Measurements from ENCODE around the gene SEC22B. TPM values are rescaled to one million over a fixed set of nuclear protein-coding genes. Genes with fewer than 3 reads are reported as not detected.
"Not testable (repeated sequence)": the region's sequence is repeated elsewhere in the genome, so short reads cannot be mapped to it uniquely, and the experiment has no call there.

SEC22B gene
- polyA plus RNA-seq (2013, experiment 1 of 2; ENCODE audit: insufficient read length), result 25.7 TPM
- 32.0 TPM for polyA plus RNA-seq (2013, experiment 2 of 2; ENCODE audit: insufficient read length)

DNA sequence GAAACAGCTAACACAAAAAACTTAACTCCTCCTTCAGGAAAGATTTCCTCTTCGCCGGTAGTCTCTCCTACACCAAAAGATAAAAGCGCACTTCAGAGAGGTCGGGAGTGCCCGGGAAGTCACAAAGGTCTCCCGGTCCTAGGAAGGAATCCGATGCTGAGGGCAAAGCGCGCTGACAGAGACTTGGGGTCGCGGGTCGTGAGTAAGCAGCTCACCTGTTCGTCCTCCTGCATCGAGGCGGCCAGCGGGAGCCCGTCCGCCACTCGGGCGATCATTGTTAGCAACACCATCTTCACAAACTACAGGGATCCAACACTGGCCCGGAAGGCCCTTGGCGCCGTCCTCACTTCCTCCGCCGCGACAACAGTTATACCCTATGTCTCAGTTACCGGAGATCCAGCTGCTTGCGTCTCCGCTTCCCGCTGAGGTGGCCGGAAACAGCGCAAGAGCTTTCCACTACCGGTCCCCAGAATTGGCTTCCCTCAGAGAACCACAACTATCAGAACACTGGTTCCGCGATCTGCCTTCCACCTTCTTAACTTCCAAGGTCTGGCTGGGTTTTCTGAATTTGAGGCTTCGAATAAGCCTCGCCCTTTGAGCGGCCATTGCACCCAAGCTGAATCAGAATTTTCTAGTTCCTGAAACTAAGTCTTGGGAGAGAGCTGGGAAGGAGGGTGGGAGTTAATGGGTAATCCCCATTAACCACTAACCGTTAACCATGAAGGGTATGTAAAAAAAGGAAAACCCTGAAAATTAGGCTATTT, at the start of gene SEC22B:
TSS of gene SEC22B (minus strand) at position 429 of the 764 bp plus-strand sequence. CDS start at position 290, 139 bp downstream.
- DNase-seq, result peak; percentile 96

DNA sequence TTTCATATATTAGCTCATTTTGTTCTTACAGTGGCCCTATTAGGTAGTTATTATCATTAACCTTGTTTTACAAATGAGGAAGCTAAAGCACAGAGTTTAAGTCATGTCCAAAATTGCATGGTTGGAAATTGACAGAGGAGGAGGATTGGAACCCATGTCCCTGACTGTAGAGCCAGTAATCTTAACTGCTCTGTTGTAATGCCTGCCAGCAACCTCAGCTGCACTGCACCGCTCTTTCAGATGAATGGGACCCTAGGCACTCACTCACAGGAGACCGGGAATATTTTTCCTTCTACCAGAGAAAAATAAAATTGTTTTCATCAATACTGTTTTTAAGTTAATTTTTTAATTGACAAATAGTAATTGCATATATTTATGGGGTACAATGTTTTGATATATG, 41.6 kb upstream of the SEC22B start:
- not testable (repeated sequence) for DNase-seq

DNA sequence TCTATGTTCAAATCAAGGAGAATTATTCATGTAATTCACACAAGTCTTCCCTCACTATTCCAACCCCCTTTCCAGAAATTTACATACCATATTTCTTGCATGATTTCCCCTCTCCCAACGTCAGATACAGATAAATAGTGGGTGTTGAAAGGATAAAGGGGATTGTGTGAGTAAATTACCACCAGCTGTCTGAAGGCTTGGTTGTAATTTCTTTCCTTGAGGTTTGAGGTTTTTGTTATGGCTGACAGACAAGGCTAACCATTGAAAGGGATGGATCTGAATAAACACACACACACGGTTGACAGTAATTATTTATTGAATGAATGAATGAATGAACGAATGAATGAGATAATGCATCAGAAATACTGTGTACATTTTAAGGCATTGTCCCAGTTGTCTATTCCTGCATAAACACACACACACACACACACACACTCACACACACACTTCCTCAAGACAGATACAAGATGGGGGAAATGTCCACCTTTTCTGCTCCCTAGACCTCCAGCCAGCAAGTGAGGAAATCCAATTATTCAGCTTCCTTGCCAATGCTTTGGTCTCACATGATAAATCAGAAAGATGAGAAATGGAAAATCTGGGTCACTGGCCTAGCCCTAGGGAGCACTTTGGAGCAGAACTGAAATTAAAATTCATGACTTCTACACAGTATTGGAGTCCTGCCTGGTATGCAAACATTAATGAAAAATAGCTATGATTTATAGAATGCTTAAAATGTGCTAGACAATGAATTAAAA, 41.0 kb upstream of the SEC22B start:
- DNase-seq, result not testable (repeated sequence)

DNA sequence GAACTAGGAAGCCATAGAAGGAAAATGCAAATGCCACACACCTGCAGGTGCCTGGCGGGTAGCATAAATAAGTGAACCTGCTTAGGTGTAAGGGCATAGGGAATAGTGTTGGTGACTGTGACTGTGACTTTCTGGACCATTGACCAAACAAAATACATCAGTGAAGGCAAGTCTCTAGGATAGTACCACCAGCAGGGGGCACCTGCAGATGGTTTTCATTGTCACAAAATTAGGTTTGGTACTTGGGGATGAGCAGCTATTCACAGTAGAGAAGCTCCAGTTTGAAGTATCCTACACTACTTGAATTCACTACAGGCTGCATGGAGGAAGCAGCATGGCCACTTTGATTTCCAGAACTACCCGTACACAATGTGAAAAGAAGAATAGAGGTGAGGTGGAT, 37.3 kb upstream of the SEC22B start:
- DNase-seq, result not testable (repeated sequence)

DNA sequence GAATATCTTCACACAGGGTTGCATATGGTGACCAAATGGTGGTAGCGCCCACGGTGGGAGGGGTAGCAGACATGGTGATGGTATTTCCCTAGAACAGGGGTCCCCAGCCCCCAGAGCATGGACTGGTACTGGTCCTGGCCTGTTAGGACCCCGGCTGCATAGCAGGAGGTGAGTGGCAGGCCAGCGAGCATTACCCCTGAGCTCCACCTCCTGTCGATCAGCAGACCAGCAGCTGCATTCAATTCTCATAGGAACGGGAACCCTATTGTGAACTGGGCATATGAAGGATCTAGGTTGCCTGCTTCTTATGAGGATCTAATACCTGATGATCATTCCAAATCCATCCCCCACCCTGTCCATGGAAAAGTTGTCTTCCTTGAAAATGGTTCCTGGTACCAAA, 34.4 kb upstream of the SEC22B start:
- not testable (repeated sequence) for DNase-seq

DNA sequence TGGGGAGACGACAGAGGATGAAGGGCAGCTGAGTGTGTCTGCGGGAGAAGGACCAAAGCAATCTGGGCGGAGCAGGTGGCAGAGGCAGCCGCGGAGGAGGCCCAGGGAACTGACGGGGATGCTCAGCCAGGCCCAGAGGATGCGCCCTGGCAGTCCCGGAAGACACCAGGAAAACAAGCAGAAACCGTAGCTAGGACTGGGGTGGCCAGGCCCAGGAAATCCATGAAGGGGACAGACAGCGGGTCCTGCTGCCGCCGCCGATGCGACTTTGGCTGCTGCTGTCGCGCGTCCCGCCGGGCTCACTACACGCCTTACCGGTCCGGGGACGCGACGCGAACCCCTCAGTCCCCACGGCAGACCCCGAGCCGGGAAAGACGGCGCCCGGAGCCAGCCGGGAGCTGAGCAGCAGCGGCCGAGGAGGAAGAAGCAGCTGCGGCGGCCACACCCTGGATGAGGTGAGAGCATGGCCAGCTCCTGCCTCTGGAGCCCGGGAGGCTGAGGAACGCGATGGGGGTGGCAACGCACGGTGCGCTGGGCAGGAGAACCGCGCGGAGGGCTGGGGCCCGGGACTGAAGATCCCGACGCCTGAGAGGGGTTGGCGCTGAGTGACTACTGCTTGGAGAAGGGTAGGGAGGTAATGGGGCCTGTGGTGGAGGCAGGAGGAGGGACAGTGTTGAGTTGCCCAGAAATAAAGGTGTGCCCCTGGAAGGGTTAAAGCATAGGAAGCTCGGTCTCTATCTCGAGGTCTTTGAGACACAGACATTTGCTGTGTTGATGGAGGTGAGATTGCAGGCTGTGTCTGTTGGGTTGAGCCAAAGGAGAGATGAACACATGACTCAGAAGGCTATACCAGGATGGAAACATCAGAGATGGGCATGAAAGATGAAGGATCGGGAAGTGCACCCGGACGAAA, 20.8 kb upstream of the SEC22B start:
- not testable (repeated sequence) for DNase-seq

DNA sequence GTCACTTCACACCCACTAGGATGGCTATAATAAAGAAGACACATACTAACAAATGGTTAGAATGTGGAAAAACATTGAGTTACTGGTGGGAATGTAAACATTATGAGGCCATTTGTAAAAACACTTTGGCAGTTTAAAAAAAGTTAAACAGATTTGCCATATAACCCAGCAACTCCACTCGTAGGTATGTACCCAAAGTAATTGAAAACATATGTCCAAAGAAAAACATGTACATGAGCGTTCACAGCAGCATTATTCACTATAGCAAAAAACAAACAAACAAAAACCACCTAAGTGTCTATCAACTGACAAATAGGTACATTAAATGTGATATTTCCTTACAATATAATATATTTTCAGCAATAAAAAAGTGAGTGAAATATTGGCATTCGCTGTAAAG, 12.3 kb upstream of the SEC22B start:
- DNase-seq, result not testable (repeated sequence)

DNA sequence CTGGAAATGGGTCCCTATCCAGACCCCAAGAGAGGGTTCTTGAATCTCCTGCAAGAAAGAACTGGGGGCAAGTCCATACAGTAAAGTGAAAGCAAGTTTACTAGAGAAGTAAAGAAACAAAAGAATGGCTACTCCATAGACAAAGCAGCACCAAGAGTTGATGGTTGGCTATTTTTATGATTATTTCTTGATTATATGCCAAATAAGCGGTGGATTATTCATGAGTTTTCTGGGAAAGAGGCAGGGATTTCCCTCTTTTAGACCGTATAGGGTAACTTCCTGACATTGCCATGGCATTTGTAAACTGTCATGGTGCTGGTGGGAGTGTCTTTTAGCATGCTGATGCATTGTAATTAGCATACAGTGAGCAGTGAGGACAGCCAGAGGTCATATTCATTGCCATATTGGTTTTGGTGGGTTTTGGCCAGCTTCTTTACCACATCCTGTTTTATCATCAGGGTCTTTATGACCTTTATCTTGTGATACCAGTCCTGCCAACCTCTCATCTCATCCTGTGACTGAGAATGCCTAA, 5.9 kb upstream of the SEC22B start:
- DNase-seq, result not testable (repeated sequence)

DNA sequence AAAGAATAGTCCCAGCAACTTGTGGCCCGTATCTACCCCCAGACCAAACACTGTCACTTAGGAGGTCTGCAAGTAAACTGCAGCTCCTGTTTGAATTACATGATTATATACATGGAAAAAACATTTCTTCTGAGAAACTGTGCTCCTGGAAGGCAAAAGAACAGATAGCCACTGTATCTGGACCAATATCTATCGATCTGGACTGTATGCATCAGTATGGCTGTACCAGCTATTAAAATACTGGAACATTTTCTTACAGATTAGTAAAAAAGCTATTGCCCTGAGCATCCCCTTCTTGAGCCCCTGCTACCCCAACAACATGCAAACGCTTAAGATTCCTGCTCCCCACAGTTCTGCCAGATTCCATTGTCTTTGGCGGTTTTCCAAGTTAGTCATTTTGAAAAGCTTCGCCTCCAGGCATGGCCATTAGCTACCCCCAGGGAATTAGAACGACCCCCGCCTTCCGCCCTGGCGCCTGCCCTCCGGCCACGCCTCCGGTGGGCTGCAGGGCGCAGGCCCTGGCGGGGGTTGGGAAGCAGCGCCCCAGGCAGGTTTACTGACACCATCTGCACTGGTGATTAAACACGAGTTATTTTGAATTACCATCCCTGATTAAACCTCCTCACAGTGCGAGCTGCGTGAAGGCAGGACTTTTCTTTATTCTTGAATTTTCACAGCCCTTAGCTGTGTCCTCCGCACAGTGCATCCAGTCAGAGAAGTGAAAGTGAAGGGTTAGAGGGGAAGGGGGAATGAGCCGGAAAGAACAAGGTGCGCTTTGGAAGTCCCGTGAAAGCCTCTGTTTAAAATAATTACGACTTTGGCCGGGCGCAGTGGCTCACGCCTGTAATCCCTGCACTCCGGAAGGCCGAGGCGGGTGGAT, 3.7 kb upstream of the SEC22B start:
- DNase-seq, result peak; percentile 91

DNA sequence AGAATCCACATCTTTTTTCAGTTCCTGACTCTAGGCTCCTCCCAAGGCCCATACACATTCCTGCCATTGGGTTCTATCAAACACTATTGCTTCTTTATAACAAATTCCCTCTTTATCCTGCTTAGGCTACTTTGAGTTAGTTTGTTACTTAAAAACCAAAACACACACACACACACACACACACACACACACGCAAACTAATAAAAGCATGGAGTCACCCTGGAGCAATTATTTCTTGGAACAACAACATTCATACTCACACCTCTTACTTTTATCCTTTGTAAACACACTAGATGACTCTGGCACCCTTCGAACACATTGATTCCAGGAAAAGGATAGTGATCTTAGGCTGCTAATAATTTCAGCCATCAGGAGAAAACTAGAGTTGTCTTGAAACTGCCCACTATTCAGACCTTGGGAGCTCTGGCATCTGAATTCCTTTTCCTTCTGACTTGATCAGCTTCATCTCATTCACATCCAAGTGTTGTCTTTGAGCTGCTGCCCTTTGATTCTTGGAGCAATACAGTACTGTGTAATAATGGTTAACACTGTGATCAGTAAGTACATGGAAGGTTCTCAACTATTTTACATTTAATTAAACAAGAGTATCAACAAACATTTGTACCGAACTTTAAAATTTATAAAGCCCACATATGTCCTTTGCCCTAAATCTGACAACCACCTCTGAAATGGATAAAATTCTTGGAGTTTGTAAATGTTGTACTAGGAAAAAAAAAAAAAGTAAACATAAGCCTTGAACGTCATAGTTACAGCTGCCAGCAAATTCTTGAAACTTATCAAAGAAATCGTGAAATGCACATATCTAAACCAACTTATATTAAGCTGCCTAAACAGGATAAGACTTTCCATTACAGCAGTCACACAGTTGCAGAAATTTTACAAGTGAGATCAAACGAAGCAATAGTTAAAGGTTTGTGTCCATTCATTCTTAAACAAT, 2.8 kb upstream of the SEC22B start:
- DNase-seq, result peak; percentile 58

DNA sequence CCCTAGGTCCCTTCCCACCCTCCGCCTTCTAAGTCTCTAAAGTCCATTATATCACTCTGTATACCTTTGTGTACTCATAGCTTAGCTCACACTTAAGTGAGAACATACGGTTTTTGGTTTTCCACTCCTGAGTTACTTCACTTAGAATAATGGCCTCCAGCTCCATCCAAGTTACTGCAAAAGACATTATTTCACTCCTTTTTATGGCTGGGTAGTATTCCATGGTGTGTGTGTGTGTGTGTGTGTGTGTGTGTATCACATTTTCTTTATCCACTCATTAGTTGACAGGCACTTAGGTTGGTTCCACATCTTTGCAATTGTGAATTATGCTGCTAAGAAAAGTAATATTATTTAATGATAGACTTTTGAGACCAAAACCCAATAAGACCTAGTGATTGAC, 1.7 kb upstream of the SEC22B start:
- not testable (repeated sequence) for DNase-seq

DNA sequence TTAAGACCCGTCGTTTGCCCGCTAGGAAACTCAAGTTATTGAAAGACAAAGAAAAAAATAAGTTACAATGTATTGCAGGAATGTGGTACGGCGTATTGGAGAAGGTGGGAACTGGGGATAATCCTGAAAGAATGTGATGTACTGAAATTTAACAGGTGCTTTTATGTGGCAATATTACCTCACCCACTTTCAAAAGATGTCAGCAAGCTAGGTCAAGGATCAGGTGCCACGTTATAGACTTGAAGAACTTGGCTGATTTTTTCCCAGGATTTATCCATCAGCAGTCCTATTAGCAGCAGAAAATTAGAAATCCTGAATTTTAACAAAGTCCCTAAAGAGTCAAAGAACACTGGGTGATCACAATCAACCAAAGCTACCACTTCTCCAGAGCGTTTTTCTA, 632 bp downstream of the SEC22B start:
- DNase-seq, result not testable (repeated sequence)

DNA sequence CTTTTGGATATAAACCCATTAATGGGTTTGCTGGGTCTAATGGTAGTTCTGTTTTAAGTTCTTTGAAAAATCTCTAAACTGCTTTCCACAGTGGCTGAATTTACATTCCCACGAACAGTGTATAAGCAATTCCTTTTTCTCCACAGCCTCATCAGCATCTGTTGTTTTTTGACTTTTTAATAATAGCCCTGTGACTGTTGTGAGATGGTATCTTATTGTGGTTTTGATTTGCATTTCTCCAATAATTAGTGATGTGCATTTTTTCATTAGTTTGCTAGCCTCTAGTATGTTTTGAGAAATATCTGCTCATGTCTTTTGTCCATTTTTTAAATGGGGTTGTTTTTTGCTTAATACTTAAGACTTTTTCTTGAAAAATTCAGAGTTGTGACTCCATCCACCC, 11.6 kb downstream of the SEC22B start:
- DNase-seq, result not testable (repeated sequence)

DNA sequence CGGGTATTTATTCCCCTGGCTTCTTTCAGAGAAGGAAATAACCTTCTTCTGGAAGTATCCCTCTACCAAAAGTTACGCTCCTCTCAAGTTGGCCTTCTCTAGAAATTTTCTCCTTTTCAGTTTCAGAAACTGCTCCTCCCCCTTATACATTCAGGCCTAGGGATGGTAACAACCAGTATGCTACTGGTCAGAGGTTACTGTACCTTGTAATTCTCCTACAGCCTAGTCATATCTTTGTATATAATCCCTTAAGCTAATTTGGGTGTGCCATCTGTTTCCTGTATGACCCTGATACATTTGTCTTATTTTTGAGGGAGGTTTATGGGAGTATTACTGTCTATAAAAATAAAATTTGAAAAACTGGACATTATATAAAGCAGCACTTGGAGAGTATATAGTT, 14.3 kb downstream of the SEC22B start:
- not testable (repeated sequence) for DNase-seq

DNA sequence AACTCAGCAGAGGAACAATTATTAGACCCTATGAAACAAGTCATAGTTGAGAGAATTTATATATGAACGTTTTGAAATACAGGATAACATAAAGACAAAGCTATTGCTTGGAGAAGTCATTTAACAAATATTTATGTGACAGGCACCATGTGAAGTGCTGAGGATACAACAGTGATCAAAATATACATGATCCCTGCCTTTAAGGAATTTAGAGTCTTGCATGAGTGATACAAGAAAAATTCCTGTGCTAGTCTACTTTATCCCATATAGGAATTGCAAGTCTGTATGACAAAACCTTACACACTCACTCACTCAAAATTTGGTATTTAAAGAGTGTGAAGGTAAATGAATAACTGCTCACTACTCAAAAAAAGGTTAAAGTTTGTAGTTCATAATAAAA, 17.8 kb downstream of the SEC22B start:
- DNase-seq, result not testable (repeated sequence)

DNA sequence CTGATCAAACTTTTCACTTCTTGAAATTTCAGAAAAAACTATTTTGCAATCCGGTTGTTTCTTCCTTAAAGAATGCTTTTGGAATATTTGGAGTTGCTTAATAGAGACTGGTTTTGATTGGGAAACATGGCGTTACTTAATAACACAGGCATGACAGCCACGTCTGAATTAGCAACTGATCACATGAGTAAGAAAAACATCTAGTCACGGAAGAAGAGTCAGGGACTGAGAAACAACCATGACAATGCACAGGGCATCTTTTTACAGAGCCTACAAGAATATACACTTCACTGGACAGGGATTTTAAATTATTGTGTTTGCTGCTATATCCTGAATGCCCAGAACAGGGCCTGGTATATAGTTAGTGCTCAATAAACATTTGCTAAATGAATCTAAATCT, 18.2 kb downstream of the SEC22B start:
- DNase-seq, result not testable (repeated sequence)

DNA sequence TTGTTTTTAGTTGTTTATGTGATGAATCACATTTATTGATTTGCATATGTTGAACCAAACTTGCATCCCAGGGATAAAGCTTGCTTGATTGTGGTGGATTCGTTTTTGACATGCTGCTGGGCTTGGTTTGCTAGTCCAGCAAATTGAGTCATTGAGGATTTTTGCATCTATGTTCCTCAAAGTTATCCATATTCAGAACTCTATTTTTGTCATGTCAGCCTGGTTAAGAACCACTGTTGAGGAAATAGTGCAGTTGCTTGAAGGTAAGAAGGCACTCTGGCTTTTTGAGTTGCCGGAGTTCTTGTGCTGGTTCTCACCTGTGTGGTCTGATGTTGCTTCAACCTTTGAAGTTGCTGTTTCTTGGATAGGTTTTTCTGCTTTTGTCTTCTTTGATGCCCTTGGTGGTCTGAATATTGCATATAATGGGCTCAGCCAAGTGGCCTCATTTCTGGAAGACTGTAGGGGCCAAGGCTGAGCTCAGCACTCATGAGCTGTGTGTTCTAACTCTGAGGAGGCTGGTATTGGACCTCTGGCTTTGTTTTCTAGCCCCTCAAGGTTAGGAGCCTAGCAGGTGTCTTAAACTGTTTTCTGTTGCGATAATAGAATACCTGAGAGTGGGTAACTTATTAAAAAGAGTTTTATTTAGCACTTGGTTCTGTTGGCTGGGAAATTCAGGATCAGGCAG, 26.0 kb downstream of the SEC22B start:
- DNase-seq, result not testable (repeated sequence)

DNA sequence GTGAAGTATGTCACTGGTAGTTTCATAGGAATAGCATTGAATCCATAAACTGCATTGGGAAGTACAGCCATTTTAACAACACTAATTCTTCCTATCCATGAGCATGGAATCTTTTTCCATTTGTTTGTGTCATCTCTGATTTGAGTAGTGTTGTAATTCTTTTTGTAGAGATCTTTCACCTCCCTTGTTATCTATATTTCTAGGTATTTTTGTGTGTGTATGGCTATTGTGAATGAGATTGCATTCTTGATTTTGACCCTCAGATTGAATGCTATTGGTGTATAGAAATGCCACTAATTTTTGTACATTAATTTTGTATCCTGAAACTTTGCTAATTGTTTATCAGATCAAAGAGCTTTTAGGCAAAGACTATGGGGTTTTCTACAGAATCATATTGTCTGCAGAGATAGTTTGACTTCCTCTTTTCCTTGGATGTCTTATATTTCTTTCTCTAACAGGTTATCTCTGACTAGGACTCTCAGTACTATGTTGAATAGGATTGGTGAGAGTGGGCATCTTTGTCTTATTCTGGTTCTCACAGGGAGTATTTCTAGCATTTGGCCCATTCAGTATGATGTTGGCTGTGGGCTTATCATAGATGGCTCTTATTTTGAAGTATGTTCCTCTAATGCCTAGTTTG, 26.8 kb downstream of the SEC22B start:
- DNase-seq, result not testable (repeated sequence)

DNA sequence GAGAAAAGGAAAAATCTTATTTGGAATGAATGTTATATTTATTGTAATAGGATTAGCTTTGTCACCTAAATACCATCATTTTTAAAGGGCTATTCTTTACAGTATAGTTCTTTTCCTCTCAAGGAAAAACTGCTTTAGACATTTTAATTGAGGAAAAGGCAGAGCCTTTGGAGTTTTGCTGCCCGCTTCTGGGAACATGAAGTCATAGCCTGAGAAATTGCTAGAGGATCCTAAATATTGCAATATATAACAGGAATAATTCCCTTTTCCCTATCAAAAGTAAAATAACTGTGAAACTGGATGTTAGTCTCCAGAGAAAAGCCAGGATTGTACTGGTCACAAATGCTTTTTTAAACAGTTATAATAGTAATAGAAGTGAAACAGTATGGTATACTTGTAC, 30.5 kb downstream of the SEC22B start:
- DNase-seq, result peak; percentile 16

Measured in fibroblast of skin of back (primary cell).